GM23248 (cell line): Measurements from ENCODE around the gene TMC1. TPM values are rescaled to one million over a fixed set of nuclear protein-coding genes. Genes with fewer than 3 reads are reported as not detected.

Experiments
- DNase-seq: peaks from one replicate; pipeline ENCODE4 v3.0.0-alpha.2; 2015
- H2AFZ ChIP-seq: fragments of 200-600 bp; sonication (generic); 2 replicates; pipeline ENCODE4 v1.6.1; 2016; ENCODE audit warnings: antibody characterized with exemption
- H3F3A ChIP-seq: fragments of 200-600 bp; sonication (generic); 2 replicates; pipeline ENCODE4 v1.6.1; 2016; ENCODE audit warnings: mild to moderate bottlenecking, antibody characterized with exemption, mixed run types; ENCODE audit not compliant: insufficient read depth
- H3K27ac ChIP-seq: fragments of 200-600 bp; sonication (generic); 2 replicates; pipeline ENCODE4 v1.5.1; 2016; ENCODE audit warnings: mild to moderate bottlenecking
- H3K27me3 ChIP-seq: fragments of 200-600 bp; sonication (generic); replicated peaks from 2 replicates; pipeline ENCODE4 v1.6.1; 2016; ENCODE audit warnings: mild to moderate bottlenecking; ENCODE audit not compliant: insufficient read depth
- H3K36me3 ChIP-seq: fragments of 200-600 bp; sonication (generic); 2 replicates; pipeline ENCODE4 v1.6.1; 2016; ENCODE audit warnings: low read depth, mild to moderate bottlenecking
- H3K4me1 ChIP-seq: fragments of 200-600 bp; sonication (generic); 2 replicates; pipeline ENCODE4 v1.6.1; 2016; ENCODE audit warnings: mild to moderate bottlenecking; ENCODE audit not compliant: insufficient read depth
- H3K4me2 ChIP-seq: fragments of 200-600 bp; sonication (generic); one replicate; pipeline ENCODE4 v1.6.1; 2016; ENCODE audit warnings: mild to moderate bottlenecking; ENCODE audit not compliant: unreplicated experiment
- H3K4me3 ChIP-seq: fragments of 200-600 bp; sonication (generic); 2 replicates; pipeline ENCODE4 v1.5.1; 2016; ENCODE audit warnings: mild to moderate bottlenecking
- H3K79me2 ChIP-seq: fragments of 200-600 bp; sonication (generic); 2 replicates; pipeline ENCODE4 v1.6.1; 2016; ENCODE audit warnings: mild to moderate bottlenecking; ENCODE audit not compliant: insufficient read depth
- H3K9ac ChIP-seq: fragments of 200-600 bp; sonication (generic); 2 replicates; pipeline ENCODE4 v1.6.1; 2016; ENCODE audit warnings: mild to moderate bottlenecking
- H3K9me2 ChIP-seq: fragments of 200-600 bp; sonication (generic); 2 replicates; pipeline ENCODE4 v1.6.1; 2016; ENCODE audit warnings: mixed run types, mild to moderate bottlenecking, moderate library complexity; ENCODE audit not compliant: insufficient read depth
- H3K9me3 ChIP-seq: fragments of 200-600 bp; sonication (generic); one replicate; pipeline ENCODE4 v1.6.1; 2017; ENCODE audit warnings: low read depth
- H4K20me1 ChIP-seq: fragments of 200-600 bp; sonication (generic); 2 replicates; pipeline ENCODE4 v1.6.0; 2016; ENCODE audit not compliant: insufficient read depth
- EZH2 ChIP-seq: fragments of 200-600 bp; sonication (generic); IDR thresholded peaks from 2 replicates; pipeline ENCODE4 v1.6.1; 2018; ENCODE audit warnings: antibody characterized with exemption, mild to moderate bottlenecking; ENCODE audit not compliant: insufficient read depth, poor library complexity, severe bottlenecking
- EZH2phosphoT487 ChIP-seq: fragments of 200-600 bp; sonication (generic); IDR thresholded peaks from 2 replicates; pipeline ENCODE4 v1.6.1; 2018; ENCODE audit warnings: antibody characterized with exemption, moderate library complexity, mild to moderate bottlenecking, low read depth; ENCODE audit not compliant: insufficient read depth
- WGBS, 2 experiments: methylation state at CpG; one replicate each; pipeline ENCODE4 v1.1.6; 2015 to 2017; ENCODE audit warnings: low lambda C conversion rate in 2 of 2, low coverage in 1 of 2; ENCODE audit errors: missing lambda C conversion rate in 2 of 2; 5-methylcytosine and 5-hydroxymethylcytosine counted together
- in situ Hi-C: fragments of 300-500 bp; cut with MboI; formaldehyde crosslinking; loops from 2 replicates; pipeline ENCODE4 v1.15.0; 2020
- polyA plus RNA-seq: library from polyadenylated mRNA; unstranded; fragments of >200 nt; fragmentation: Nextera tagmentation; extraction: Ambion mirVana; gene quantifications from 2 replicates; pipeline ENCODE4 v1.2.1, GENCODE V29; 2016
- total RNA-seq: library from RNA; depleted of rRNA; stranded (reverse); fragments of >200 nt; shearing (Covaris generic); gene quantifications from 2 replicates; pipeline ENCODE4 v1.2.3, GENCODE V29; 2014

TMC1 gene
- total and polyA plus RNA-seq, 2 experiments from 2014 or later = 0.45 TPM; not detected in 1

- in situ Hi-C loops = no loop called here
- DNase-seq = peak; percentile 56
- WGBS, 2 experiments = 26% methylated on average over 4 of the region's 4 CpGs
- Histone ChIP-seq H3K36me3 (no peaks in the 10 kb centered on the region), H4K20me1 (no peaks in the 10 kb centered on the region), H3K27ac (no peak overlapping the region), H3K9me2 (no peaks in the 10 kb centered on the region), H3K9ac (no peak overlapping the region), H3K9me3 (no peaks in the 10 kb centered on the region), H3K27me3 (peaks cover 16% of the 10 kb centered on the region; the same call in 1 of the 2 replicates), H2AFZ (no peak overlapping the region), H3K4me2 (no peak overlapping the region), H3K79me2 (no peaks in the 10 kb centered on the region), H3F3A (no peaks in the 10 kb centered on the region), H3K4me1 (no peaks in the 10 kb centered on the region), H3K4me3 (no peak overlapping the region)
- TF ChIP-seq EZH2 (no peak), EZH2phosphoT487 (no peak)
These were observed 182.2 kb downstream of the TMC1 start for GRCh38 chr9:72703574-72703973.

- DNase-seq = no peak
- Histone ChIP-seq H3K4me2 (no peak overlapping the region), H3K36me3 (no peaks in the 10 kb centered on the region), H3K4me3 (no peak overlapping the region), H3K9ac (no peak overlapping the region), H3K9me2 (no peaks in the 10 kb centered on the region), H3K27me3 (peaks cover 16% of the 10 kb centered on the region; the same call in 1 of the 2 replicates), H4K20me1 (no peaks in the 10 kb centered on the region), H3K9me3 (no peaks in the 10 kb centered on the region), H3K4me1 (no peaks in the 10 kb centered on the region), H3F3A (no peaks in the 10 kb centered on the region), H3K27ac (no peak overlapping the region), H2AFZ (no peak overlapping the region), H3K79me2 (no peaks in the 10 kb centered on the region)
- in situ Hi-C loops = no loop called here
- TF ChIP-seq EZH2 (no peak), EZH2phosphoT487 (no peak)
- WGBS, 2 experiments = 62 to 67% methylated on average over 1 of the region's 1 CpG
These were observed 183.4 kb downstream of the TMC1 start for GRCh38 chr9:72704688-72705375.

- WGBS, 2 experiments = 55 to 65% methylated on average over 3 of the region's 3 CpGs
- Histone ChIP-seq H3K9me2 (no peaks in the 10 kb centered on the region), H3F3A (no peaks in the 10 kb centered on the region), H3K4me2 (no peak overlapping the region), H3K4me3 (no peak overlapping the region), H3K27ac (no peak overlapping the region), H3K9me3 (no peaks in the 10 kb centered on the region), H3K4me1 (no peaks in the 10 kb centered on the region), H3K36me3 (no peaks in the 10 kb centered on the region), H4K20me1 (no peaks in the 10 kb centered on the region), H3K27me3 (no peaks in the 10 kb centered on the region; the same call in 1 of the 2 replicates), H2AFZ (no peak overlapping the region), H3K79me2 (no peaks in the 10 kb centered on the region), H3K9ac (no peak overlapping the region)
- no peak for TF ChIP-seq EZH2phosphoT487
- no peak for TF ChIP-seq EZH2
- DNase-seq = no peak
- in situ Hi-C loops = no loop called here
These were observed 197.1 kb downstream of the TMC1 start for GRCh38 chr9:72718503-72718902.

GRCh38 chr9:72721067-72721466, 199.7 kb downstream of the TMC1 start:
- Histone ChIP-seq H2AFZ (no peak overlapping the region), H3K27ac (no peak overlapping the region), H4K20me1 (no peaks in the 10 kb centered on the region), H3K4me1 (no peaks in the 10 kb centered on the region), H3K4me2 (no peak overlapping the region), H3K27me3 (no peaks in the 10 kb centered on the region; the same call in 1 of the 2 replicates), H3K9me2 (no peaks in the 10 kb centered on the region), H3K9ac (no peak overlapping the region), H3K9me3 (no peaks in the 10 kb centered on the region), H3F3A (no peaks in the 10 kb centered on the region), H3K36me3 (no peaks in the 10 kb centered on the region), H3K4me3 (no peak overlapping the region), H3K79me2 (no peaks in the 10 kb centered on the region)
- no peak for DNase-seq
- no peak for TF ChIP-seq EZH2phosphoT487
- no peak for TF ChIP-seq EZH2
- WGBS, 2 experiments = 69 to 93% methylated on average over 1 of the region's 1 CpG
- in situ Hi-C loops = no loop called here

GRCh38 chr9:72726947-72727346, 205.5 kb downstream of the TMC1 start:
- Histone ChIP-seq H3K9me3 (no peaks in the 10 kb centered on the region), H3K27me3 (no peaks in the 10 kb centered on the region), H3K27ac (no peak overlapping the region), H3K4me2 (no peak overlapping the region), H3K4me1 (no peaks in the 10 kb centered on the region), H3F3A (no peaks in the 10 kb centered on the region), H2AFZ (no peak overlapping the region), H3K9me2 (no peaks in the 10 kb centered on the region), H3K36me3 (no peaks in the 10 kb centered on the region), H3K4me3 (no peak overlapping the region), H3K9ac (no peak overlapping the region), H3K79me2 (no peaks in the 10 kb centered on the region), H4K20me1 (no peaks in the 10 kb centered on the region)
- DNase-seq = peak; percentile 13
- WGBS, 2 experiments = 35 to 39% methylated on average over 2 of the region's 2 CpGs
- no peak for TF ChIP-seq EZH2phosphoT487
- TF ChIP-seq EZH2 = no peak
- in situ Hi-C loops = no loop called here
